HG02885 (cell line): ENCODE data around the gene MTRFR.
"Not testable (repeated sequence)": the region's sequence is repeated elsewhere in the genome, so short reads cannot be mapped to it uniquely, and the experiment has no call there.

Experiments used
- ATAC-seq: cut with Tn5 transposase; IDR thresholded peaks from one replicate; pipeline ENCODE4 v1.9.1; 2021; ENCODE audit warnings: mild to moderate bottlenecking; ENCODE audit not compliant: unreplicated experiment, poor library complexity

The MTRFR gene

DNA sequence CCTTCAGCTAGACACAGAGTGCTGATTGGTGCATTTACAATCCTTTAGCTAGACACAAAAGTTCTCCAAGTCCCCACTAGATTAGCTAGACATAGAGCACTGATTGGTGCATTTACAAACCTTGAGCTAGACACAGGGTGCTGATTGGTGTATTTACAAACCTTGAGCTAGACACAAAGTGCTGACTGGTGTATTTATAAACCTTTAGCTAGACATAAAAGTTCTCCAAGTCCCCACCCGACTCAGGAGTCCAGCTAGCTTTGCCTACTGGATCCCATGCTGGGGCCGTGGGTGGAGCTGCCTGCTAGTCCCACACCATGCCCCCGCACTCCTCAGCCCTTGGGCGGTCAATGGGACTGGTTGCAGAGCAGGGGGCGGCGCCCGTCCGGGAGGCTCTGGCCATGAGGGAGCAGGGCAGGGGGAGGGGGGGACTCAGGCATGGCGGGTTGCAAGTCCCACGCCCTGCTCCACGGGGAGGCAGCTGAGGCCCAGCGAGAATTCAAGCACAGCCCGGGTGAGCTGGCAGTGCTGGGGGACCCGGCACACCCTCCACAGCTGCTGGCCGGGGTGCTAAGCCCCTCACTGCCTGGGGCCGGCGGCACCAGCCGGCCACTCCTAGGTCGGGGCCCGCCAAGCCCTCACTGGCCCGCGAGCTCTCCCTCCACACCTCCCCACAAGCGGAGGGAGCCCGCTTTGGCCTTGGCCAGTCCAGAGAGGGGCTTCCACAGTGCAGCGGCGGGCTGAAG, 15.9 kb downstream of the MTRFR start:
- ATAC-seq: not testable (repeated sequence)

DNA sequence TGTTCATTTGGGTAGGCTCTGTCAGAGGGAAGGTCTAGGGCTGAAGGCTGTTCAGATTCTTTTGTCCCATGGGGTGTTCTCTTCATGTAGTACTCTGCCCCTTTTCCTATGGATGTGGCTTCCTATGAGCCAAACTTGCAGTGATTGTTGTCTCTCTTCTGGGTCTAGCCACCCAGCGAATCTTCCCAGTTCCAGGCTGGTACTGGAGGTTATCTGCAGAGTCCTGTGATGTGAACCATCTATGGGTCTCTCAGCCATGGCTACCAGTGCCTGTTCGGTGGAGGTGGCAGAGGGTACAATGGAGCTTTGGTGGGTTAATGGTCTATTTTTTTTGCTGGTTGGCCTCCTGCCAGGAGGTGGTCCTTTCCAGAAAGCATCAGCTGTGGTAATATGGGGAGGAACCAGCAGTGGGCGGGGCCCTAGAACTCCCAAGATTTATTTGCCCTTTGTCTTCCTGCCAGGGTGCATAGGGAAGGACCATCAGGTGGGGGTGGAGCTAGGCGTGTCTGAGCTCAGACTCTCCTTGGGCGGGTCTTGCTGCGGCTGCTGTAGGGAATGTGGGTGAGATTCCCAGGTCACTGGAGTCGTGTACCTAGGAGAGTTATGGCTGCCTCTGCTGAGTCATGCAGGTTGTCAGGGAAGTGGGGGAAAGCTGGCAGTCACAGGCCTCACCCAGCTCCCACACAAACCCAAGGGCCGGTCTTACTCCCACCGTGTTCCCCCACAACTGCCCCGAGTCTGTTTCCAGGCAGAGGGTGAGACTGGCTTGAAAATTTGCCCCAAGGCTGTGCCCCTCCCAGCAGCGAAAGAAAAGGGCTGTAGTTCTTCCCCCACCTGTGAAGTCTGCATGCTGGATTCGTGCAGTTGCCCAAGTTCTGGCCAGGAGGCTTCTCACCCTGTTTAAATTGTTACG, 17.5 kb downstream of the MTRFR start:
- no peak for ATAC-seq

DNA sequence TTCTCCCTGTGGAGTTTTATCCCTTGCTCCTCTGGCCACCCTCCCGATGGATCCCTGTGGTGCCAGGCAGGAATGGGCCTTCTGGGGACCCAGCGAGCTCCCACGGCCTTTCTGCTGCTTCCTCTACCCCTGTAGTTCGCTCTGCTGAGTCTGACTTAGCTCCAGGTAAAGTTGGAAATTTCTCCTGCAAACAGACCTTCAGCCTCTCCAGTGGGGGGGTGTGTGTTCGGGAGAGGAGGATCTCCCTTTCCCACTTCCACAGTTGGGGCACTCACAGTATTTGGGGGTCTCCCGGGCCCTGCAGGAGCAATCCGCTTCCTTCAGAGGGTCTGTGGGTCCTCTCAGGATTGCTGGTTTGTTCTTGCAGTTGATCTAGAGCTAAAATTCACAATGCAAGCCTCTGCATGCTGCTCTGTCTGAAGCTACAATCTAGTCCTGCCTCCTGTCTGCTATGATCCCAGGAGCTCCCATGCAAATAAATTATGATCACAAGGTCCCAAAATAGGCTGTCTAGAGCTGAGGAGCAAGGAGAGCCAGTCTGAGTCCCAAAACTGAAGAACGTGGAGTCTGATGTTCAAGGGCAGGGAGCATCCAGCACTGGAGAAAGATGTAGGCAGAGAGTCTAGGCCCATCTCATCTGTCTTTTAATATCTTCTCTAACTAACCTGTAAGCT, 18.3 kb downstream of the MTRFR start:
- ATAC-seq: no peak

DNA sequence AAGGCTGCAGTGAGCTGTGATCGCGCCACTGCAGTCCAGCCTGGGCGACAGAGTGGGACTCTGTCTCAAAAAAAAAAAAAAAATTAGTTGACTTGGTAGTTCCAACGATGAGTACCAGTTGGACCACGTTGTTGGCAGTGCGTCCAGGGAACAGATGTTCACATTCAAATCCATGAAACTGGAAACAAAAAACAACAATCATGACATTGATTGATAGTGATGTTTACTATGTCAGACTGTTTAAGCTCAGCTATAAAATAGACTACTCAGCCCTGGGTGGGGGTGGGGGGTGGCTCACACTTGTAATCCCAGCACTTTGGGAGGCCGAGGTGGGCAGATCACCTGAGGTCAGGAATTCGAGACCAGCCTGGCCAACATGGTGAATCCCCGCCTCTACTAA, 19.1 kb downstream of the MTRFR start:
- ATAC-seq: not testable (repeated sequence)

DNA sequence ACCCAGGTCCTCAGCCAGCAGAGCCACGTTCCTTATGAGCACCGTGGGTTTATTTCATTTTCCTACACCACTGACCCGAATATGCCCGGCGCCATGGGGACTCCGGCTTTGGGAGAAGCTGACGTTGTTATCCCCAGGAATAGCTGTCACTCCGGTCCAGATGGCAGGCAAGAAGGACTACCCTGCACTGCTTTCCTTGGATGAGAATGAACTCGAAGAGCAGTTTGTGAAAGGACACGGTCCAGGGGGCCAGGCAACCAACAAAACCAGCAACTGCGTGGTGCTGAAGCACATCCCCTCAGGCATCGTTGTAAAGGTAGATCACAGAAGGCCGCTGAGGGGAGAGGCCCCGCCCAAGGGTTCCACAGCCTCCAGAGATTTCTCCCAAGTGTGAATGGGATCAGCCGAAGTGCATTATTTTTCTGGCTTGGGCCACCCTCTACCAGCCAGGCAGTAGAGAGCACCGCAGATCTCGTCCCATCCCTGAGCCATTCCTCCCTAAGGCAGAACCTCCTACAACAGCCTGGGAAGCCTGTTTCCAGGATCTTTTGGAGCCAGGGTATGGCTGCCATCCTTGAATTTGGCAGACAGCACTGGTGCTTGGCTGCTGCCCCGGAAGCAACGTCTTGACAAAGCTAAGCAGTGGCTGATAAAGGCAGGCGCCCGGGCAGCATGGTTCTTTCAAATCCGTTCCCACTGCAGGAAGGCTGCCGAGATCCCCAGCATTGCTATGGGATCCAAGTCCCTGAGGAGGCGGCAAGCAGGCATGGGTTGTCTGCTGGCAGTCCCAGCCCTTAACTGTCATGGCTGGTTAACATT, 20.6 kb downstream of the MTRFR start:
- no peak for ATAC-seq

DNA sequence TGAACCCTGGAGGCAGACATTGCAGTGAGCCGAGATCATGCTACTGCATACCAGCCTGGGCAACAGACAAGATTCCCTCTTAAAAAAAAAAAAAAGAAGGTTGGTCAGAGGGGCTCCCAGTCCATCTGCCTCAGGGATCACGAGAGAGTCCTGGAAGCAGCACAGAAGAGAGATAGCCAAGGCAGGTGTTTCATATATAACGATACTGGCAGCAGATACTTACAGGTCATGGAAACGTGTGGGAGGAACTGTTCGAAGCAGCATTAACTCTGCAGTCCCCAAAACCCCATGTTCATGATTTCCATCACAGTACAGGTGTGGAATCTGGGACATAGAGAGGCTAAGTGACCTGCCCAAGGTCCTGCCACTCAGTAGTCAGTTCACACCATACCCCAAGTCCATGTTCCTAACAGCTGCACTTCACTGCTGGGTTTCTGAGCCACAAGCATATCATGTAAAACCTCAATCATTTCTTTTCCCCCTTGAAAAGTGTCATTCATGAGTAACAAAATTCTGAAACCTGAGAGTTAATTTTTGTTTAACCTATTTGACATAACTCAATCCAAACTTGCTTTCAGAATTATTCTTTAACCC, 21.7 kb downstream of the MTRFR start:
- no peak for ATAC-seq

DNA sequence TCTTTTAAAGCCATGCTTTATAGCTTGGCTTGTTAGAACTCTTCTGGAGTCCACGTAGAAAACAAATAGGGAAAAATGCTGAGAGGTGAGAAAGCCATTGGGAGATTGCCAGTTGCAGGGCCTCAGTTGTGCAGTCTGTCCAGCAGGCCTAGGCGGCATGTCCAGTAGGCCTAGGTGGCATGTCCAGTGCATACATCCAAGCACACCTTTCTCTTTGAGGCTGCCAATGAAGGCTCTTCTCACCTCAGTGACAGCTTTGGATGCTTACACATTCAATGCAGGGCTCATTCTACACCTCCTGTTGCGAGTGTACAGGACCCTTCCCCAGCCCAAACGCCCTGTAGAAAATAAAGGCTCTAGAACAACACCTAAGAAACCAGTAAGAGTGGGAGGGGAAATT, 25.4 kb downstream of the MTRFR start:
- ATAC-seq: no peak

DNA sequence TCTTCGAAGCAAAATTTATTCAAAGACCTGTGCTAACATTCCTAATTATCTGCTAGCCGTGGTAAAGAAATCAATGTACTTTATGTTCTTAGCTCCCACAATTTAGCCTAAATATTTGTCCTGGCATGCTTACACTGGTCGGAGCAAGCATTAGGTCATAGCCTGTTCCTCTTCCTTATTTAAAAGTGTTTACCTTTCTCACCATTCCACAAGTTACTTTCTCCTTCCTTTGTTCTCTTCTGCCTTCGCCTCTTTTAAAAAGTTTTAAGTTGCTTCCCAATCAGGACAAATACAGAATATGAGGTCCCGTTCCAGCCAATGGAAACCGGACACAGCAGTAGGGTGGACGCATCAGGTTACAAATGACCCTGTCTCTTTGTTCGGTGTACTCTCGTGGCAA, 26.8 kb downstream of the MTRFR start:
- ATAC-seq: no peak

DNA sequence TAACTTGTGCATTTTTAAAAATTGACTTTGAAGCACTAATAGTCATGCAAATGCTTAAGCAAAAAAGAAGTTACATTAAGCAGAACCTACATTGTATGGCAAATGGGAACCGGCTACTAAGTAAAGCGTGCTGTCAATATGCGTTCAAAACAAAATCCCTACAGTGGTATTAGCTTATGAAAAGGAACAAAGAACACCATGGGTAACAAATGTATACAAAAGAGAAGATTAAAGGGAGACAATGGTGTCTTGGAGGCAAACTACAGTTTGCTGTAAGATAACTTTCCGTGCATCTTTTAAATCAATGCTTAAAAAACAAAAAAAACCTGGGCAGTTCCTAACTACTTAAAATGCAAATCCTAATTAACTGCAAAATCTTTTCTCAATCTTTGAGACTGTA, 28.0 kb downstream of the MTRFR start:
- ATAC-seq: no peak

DNA sequence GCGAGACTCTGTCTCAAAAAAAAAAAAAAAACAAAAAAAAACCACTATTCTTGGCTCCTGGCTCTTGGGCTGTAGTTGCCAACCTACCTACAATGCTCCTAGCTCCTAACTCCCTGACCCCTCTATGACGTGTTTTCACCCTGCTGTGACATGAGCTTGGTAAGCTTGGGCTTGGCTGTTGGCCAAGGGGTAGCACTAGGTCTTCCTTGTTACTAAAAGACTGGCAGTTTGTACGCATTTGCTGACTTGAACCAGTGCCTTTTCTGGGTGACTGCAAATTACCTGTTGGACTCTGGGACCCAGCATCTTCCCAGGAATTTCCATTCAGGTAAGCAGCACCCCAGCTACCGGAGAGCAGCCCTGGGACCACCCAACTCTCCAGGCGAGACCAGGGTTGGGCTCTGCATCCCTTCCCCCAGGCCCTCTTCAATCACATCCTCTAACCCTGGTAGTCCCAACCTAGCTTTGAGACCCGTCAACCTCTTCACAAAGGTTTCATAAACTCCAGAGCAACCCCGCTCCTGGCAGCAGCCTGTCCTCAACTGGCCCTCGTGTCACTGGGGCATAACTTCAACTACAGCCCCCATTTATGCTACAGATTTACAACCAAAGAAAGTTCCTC, 30.1 kb downstream of the MTRFR start:
- ATAC-seq: no peak

DNA sequence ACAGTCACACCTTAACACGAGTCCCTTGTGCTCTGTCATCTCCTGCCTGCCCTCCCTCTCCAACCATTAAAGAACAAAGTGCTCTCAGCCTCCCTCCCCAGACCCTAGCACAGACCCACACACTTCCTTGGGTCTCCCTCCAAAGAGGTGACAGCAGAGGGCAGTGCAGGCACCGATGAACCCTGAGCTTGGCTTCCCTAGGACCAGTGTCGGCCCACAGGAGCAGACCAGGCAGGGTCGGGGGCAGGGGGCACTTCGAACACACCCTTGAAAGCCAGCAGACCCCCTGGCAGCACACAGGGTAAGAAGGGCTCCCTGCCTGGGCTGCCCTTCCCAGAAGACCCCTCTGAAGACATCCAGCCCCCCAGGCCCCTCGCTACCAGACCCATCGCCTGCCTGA, 31.4 kb downstream of the MTRFR start:
- no peak for ATAC-seq

DNA sequence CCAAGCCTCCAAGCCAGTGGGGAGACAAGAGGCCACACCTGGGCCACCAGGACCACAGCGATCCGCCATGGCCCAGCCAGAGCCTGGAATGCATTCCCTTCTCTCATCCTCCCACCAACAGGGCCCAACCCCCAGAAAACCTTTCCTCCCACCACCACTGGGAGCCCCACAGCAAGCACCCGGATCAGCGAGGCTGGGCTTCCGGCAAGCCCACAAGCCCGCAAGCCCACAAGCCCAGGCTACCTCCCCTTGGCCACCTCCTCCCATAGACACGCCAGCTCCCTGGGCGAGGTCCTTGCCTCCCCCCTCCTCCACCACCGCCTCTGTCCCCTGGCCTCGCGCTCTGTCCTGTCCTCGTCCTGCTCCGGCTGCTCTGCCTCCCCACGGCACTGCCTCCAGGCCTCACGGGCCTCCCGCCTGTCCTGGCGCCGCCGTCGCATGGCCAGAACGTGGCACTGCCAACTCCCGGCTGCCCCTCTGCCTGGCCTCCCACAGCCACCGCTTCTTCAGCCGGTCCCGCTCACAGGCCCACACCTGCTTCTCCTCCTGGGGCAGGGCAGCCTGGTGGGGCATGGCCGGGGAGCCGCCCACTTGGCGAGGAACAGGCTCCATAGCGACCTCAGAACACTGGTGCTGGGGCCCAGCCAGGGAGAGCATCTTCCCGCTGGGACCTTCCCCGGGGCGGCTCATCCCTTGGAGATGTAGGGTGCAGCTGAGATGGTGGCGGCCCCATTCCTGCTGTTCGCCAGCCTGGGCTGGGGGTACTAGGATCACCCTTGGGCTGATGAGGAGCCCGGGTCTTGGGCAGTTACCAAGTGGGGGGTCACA, 32.8 kb downstream of the MTRFR start:
- no peak for ATAC-seq

DNA sequence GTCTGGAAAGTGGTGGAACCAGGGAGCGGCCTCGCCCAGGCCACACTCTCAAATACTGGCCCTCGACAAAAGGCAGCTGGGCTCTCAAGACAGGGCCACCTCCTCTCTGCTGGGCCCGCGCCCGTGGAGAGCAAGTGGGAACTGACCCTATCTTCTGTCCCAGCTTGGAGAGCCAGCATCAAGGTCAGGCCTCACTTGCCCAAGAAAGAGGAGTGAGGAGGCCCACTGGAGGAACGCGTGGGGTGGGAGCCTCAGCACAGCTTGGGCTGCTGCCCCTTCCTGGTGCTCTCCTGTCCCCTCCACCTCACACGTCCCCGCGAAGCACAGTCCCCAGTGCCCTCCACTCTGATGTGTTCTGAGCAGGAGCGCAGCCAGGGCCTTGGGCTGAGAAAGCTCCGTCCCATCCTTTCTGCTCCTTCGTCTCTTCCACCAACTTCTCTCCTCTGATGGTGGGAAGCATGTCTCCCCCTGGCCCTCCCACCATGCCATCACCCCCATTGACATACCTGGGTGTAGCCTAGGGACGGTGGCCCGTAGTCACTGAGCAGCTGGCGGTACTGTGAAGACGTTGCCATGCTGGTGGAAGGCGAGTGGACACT, 33.5 kb downstream of the MTRFR start:
- no peak for ATAC-seq

DNA sequence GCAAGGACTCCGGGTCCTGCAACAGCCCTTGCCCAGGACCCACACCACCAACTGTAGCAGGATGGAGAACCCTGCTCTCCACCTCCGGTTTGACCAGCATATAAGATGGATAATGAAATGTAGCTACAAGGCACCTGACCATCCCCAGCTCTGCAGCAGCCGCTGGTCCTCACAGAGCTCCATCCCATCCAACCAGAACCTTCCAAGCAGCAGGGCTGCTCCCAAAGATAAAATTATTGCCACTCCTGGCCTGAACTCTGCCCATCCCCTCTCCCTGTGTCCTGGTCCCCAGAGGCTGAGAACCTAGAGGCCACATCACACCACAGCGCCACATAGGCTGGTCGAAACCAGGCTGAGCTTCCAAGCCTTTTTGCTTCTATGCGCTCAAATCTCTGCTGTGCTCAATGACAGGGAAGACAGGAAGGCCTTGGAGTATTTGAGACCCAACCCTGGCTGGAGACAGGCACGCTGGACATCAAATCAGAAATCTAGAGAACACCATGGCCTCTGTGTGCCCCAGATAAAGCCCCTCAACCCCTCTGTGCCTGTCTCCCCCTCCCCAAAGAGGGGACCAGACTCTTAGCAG, 34.2 kb downstream of the MTRFR start:
- ATAC-seq: no peak

DNA sequence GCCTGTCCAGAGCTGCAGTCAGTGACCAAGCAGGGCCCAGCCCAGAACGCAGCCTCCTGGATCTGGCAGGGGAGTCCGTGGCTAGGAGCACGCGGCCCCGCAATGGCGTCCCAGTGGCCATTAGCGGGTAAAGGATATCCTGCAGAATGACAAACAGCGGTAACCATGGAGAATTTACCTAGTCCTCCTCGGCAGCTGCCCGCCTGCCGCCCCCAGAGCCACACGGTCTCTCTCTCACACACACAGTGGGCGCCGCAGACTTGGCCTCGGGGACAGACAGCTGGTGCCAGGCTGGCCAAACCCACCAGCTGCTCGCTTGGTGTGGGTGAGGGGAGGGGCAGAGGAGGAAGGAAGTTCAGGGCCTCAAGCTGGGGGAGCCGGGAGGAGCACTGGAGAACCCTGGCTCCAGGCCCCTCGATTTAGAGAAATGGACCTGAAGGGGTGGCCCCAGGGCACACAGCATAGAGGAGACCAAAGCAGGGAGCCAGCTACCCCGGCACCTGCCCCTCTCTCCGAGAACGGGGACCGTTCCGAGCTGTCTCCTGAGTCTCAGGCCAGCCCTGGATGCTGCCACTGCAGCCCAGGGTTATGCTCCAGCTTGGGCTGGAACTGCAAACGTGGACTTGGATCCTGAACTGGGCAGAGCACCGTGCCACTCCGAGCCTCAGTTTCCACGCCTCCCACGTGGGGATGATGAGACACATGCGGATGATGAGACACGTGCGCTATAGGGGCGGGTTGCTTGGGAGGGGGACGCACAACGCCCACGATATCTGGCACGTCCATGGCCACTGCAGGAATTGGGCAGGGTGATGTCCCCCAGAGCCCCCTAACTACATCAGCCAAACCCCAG, 35.0 kb downstream of the MTRFR start:
- no peak for ATAC-seq

DNA sequence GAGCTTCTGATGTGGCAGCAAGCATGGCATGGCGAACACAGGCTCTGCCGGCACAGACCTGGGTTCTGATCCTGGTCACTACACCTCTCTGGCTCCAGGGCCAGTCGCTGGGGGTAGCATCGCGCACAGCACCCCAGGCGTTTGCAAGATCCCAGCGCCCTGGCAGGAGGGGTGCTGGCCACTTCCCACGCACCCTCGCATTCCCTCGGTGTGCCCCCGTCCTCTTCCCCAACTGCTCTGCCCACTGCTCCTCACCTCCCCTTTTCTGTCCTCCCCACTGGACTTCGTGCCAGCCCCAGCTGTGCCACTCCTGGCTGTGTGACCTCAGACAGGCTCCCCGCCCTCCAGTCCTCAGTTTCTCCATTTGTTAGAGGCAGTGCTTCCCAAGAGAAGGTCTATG, 35.6 kb downstream of the MTRFR start:
- no peak for ATAC-seq

DNA sequence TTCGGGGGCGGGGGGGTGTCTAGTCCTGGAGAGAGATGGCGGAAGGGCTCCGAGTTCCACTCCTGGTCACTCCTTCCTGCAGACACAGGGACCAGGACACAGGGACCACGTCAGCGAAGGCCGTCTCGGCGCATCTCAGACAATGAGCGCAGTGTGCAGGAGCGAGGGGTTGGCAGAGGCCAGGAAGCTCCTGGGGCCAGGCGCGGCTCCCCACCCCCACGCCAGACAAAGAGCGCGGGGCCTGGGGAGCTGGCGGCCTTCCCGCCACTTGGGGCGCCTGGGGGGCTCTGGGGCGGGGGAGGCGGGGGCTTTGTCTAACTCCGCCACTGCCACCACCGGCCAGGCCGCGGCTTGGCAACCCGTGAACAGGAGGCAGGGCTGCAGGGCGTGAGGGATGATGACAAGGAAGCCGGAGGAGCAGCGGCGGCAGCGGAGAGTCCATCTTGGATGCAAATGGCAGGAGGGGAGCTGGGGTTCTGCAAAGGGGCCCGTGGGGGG, 36.2 kb downstream of the MTRFR start:
- no peak for ATAC-seq
